Thyroid gland (tissue), 4 donors: Measurements from ENCODE around the gene CEBPG.

Experiments
- CTCF ChIP-seq, 6 experiments: fragments of 200-600 bp in 3 of 6; fragments of 450-650 bp in 3 of 6; sonication (generic) in 3 of 6; IDR thresholded peaks; one replicate each; pipeline ENCODE4 v1.5.1; 2016 to 2019; ENCODE audit warnings: antibody characterized with exemption in 6 of 6, mild to moderate bottlenecking in 2 of 6, inconsistent platforms in 1 of 6, moderate library complexity in 1 of 6
- POLR2A ChIP-seq, 2 donors: fragments of 450-650 bp; IDR thresholded peaks; one replicate each; pipeline ENCODE4 v1.6.1; 2017; ENCODE audit warnings: antibody characterized with exemption in 2 of 2, mild to moderate bottlenecking in 2 of 2, moderate library complexity in 1 of 2

- TF ChIP-seq CTCF (IDR thresholded peaks at IDR 0.05) (no peak), POLR2A (IDR thresholded peaks at IDR 0.05) (no peak)
These were observed 29.0 kb upstream of the CEBPG start for GRCh38 chr19:33344573-33344925.
